GM12873 (cell line): ENCODE results near the gene PIK3CD.

ENCODE experiments used
- CTCF ChIP-seq: IDR thresholded peaks from 2 replicates; pipeline ENCODE4 v1.5.1; 2012; ENCODE audit warnings: low read depth, mild to moderate bottlenecking, moderate library complexity, low read length, control low read depth; ENCODE audit not compliant: insufficient read depth; ENCODE audit errors: missing control alignments

PIK3CD gene

GRCh38 chr1:9755441-9755995 is 104.0 kb downstream of the PIK3CD start:
- no peak for TF ChIP-seq CTCF

- no peak for TF ChIP-seq CTCF
Measured at GRCh38 chr1:9758559-9759121, 107.1 kb downstream of the PIK3CD start.

- no peak for TF ChIP-seq CTCF
Measured at GRCh38 chr1:9759939-9760338, 108.4 kb downstream of the PIK3CD start.

- no peak for TF ChIP-seq CTCF
Measured at GRCh38 chr1:9760824-9761223, 109.3 kb downstream of the PIK3CD start.

GRCh38 chr1:9761855-9762254 is 110.3 kb downstream of the PIK3CD start:
- TF ChIP-seq CTCF: no peak

GRCh38 chr1:9763914-9764313 is 112.4 kb downstream of the PIK3CD start:
- no peak for TF ChIP-seq CTCF

GRCh38 chr1:9764550-9764949 is 113.0 kb downstream of the PIK3CD start:
- no peak for TF ChIP-seq CTCF
